ENCODE data around the gene CD68. TPM values are rescaled to one million over a fixed set of nuclear protein-coding genes. Genes with fewer than 3 reads are reported as not detected.

The CD68 gene
- total and polyA plus RNA-seq, 9 donors = 15.7 to 56.6 (median 36.9) TPM

DNA sequence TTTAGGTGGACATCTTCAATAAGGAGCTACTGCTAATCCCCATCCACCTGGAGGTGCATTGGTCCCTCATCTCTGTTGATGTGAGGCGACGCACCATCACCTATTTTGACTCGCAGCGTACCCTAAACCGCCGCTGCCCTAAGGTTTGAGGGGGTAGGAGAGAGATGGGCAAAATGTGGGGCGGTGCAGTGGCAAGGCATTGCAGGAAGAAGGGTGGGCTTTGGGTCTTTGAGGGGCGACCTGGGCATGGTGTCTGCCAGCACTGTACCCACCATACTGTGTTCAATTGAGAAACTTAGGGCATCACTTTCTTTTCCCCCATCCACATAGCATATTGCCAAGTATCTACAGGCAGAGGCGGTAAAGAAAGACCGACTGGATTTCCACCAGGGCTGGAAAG lies 9.1 kb upstream of the CD68 start:
- Histone ChIP-seq H3K36me3 (ENCODE audit: control insufficient read depth, insufficient read depth, low read length) (peaks cover 63% of the 10 kb centered on the region), H3K27me3 (ENCODE audit: control insufficient read depth, insufficient read depth, low read length) (no peaks in the 10 kb centered on the region), H3K9me3 (replicated peaks; ENCODE audit: control insufficient read depth, low read depth, low read length) (no peaks in the 10 kb centered on the region), H3K4me3 (ENCODE audit: low read length) (no peak overlapping the region), H3K4me1 (ENCODE audit: control insufficient read depth, insufficient read depth, low read length) (peaks cover 20% of the 10 kb centered on the region), H3K27ac (ENCODE audit: low read length) (no peak overlapping the region)
- DNase-seq = no peak
- 75% methylated on average over 2 of the region's 10 CpGs for WGBS (ENCODE audit: insufficient coverage)

DNA sequence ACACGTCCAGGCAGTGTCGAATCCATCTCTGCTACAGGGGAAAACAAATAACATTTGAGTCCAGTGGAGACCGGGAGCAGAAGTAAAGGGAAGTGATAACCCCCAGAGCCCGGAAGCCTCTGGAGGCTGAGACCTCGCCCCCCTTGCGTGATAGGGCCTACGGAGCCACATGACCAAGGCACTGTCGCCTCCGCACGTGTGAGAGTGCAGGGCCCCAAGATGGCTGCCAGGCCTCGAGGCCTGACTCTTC lies 7.2 kb upstream of the CD68 start:
- peaks cover 28% of the 10 kb centered on the region for H3K4me1 ChIP-seq (ENCODE audit: control insufficient read depth, insufficient read depth, low read length)
- 0% methylated on average over 10 of the region's 11 CpGs for WGBS (ENCODE audit: insufficient coverage)
- H3K4me3 ChIP-seq (ENCODE audit: low read length) = peak overlapping the region; percentile 47
- DNase-seq = no peak
- H3K36me3 ChIP-seq (ENCODE audit: control insufficient read depth, insufficient read depth, low read length) = peaks cover 64% of the 10 kb centered on the region
- no peaks in the 10 kb centered on the region for H3K9me3 ChIP-seq (replicated peaks; ENCODE audit: control insufficient read depth, low read depth, low read length)
- H3K27me3 ChIP-seq (ENCODE audit: control insufficient read depth, insufficient read depth, low read length) = no peaks in the 10 kb centered on the region
- H3K27ac ChIP-seq (ENCODE audit: low read length) = peak overlapping the region; percentile 87

DNA sequence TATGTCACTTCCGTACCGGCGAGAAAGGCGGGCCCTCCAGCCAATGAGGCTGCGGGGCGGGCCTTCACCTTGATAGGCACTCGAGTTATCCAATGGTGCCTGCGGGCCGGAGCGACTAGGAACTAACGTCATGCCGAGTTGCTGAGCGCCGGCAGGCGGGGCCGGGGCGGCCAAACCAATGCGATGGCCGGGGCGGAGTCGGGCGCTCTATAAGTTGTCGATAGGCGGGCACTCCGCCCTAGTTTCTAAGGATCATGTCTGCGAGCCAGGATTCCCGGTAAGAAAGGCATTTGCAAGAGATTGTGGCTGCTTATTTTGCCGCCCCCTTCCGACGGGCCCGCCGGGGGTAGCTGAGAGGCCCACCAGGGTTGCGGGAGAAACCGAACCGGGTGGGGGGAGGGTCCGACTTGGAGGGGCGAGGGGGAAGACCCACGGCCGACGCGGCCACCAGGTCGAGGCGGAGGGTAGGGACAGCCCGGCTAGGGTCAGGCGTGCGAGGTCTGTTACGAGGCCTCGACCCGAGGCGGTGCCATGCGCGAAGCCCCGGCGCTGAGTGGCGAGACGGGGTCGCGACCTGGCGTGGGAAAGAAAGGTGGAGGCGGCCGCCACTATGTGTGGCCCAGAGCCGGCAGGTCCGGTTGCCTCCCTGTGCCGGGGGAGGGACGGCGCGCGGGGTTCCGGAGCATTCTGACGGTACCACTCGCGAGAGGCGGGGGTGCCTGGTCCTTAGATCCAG lies 6.7 kb upstream of the CD68 start:
- H3K4me1 ChIP-seq (ENCODE audit: control insufficient read depth, insufficient read depth, low read length) = peaks cover 28% of the 10 kb centered on the region
- under 1% methylated on average over 73 of the region's 73 CpGs for WGBS (ENCODE audit: insufficient coverage)

DNA sequence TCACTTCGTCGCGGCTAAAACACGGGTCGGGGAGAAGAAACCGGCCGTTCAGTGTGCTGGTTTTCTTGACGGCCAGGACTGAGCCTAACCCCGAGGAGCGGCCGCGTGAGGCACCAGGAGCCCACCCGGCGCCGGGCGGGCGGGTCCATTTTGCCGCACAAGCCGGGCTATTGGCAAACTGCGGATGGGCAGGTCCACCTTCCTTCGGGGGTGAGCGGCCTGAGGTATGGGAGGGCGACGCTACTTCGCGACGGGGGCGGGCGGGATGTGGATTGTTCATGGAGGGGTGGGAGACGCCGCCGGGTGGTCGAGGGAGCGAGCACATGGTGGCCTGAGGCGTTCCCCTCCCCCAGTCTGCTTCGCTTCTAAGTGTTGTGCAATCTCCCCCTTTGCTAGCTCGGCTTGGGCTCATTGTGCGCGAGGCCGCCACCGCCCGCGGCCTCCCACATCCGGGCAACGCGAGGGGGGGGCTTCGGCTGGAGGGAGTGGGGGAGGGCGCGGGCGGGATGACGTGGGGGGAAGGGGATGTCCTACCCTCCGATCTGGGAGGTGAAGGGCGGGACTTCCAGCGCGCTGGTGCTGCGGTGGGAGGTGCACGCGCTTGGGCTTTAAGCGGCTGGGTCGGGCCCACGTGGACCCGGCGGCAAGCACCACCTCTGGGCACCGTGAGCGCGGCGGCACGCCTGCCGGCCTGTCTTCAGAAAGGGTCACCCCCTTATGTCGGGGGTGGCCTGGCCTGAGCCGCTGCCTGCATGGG lies 5.9 kb upstream of the CD68 start:
- no peaks in the 10 kb centered on the region for H3K27me3 ChIP-seq (ENCODE audit: control insufficient read depth, insufficient read depth, low read length)
- WGBS (ENCODE audit: insufficient coverage) = 0% methylated on average over 51 of the region's 71 CpGs
- DNase-seq = peak; percentile 97
- no peaks in the 10 kb centered on the region for H3K9me3 ChIP-seq (replicated peaks; ENCODE audit: control insufficient read depth, low read depth, low read length)
- peak overlapping the region; percentile 100 for H3K4me3 ChIP-seq (ENCODE audit: low read length)
- H3K27ac ChIP-seq (ENCODE audit: low read length) = peak overlapping the region; percentile 99
- peaks cover 72% of the 10 kb centered on the region for H3K36me3 ChIP-seq (ENCODE audit: control insufficient read depth, insufficient read depth, low read length)
- peaks cover 28% of the 10 kb centered on the region for H3K4me1 ChIP-seq (ENCODE audit: control insufficient read depth, insufficient read depth, low read length)

More for the DNA sequence above, 6.7 kb upstream of the CD68 start:
- no peaks in the 10 kb centered on the region for H3K27me3 ChIP-seq (ENCODE audit: control insufficient read depth, insufficient read depth, low read length)
- DNase-seq = peak; percentile 100
- peaks cover 65% of the 10 kb centered on the region for H3K36me3 ChIP-seq (ENCODE audit: control insufficient read depth, insufficient read depth, low read length)
- peak overlapping the region; percentile 99 for H3K27ac ChIP-seq (ENCODE audit: low read length)
- no peaks in the 10 kb centered on the region for H3K9me3 ChIP-seq (replicated peaks; ENCODE audit: control insufficient read depth, low read depth, low read length)
- peak overlapping the region; percentile 100 for H3K4me3 ChIP-seq (ENCODE audit: low read length)

DNA sequence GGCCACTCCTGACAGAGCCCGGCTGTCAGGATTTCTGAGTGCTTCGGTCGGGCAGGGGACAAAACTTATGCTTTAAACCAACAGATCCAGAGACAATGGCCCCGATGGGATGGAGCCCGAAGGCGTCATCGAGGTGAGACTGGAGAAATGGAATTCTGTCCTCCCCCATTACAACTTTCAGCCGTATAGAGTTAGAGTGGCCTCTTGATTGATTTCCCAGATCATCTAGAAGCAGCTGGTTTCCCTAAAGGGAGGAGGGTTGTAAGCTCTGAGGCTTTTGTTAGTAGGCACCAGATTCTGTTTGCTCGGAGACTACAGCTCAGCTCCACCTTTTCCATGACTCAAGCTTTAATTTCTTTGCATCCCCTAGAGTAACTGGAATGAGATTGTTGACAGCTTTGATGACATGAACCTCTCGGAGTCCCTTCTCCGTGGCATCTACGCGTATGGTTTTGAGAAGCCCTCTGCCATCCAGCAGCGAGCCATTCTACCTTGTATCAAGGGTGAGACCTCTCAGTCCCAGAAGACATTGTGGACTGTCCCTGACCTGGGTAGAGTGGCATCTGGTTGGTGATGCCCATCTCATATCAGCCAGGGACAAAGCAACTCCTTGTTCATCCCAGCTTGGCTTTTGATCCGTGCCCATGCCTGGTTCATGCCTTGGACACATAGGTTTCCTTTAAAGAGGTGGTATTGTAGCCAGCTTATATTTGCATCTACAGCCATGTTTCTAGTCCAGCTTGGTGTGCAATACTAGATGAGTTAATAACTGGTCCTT lies 5.1 kb upstream of the CD68 start:
- Histone ChIP-seq H3K27me3 (ENCODE audit: control insufficient read depth, insufficient read depth, low read length) (no peaks in the 10 kb centered on the region), H3K27ac (ENCODE audit: low read length) (peak overlapping the region; percentile 99), H3K4me1 (ENCODE audit: control insufficient read depth, insufficient read depth, low read length) (peaks cover 33% of the 10 kb centered on the region), H3K9me3 (replicated peaks; ENCODE audit: control insufficient read depth, low read depth, low read length) (no peaks in the 10 kb centered on the region), H3K36me3 (ENCODE audit: control insufficient read depth, insufficient read depth, low read length) (peaks cover 76% of the 10 kb centered on the region), H3K4me3 (ENCODE audit: low read length) (peak overlapping the region; percentile 100)
- no peak for DNase-seq
- no CpG with 5 or more reads among the region's 15 CpGs for WGBS (ENCODE audit: insufficient coverage)

DNA sequence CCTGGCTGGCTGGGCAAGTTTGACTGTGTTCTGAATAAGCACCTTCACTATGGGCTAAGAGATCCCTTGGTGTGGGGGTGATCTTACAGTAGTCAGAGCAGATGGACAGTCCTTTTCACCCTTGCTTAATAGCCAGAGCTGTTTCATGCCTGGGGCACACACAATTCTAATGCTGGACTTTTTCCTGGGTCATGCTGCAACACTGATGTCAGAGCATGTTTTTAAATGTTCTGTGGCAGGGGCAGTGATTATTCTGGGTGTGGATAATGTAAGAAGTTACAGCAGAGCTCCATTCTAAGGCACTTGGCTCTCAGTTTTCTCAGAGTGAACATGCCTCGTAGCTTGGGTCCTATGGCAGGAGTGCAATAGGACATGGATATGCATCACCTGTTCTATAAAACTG lies 4.0 kb upstream of the CD68 start:
- WGBS (ENCODE audit: insufficient coverage) = 67% methylated on average over 1 of the region's 1 CpG
- DNase-seq = no peak
- H3K4me3 ChIP-seq (ENCODE audit: low read length) = no peak overlapping the region
- H3K27me3 ChIP-seq (ENCODE audit: control insufficient read depth, insufficient read depth, low read length) = no peaks in the 10 kb centered on the region
- H3K36me3 ChIP-seq (ENCODE audit: control insufficient read depth, insufficient read depth, low read length) = peaks cover 75% of the 10 kb centered on the region
- no peaks in the 10 kb centered on the region for H3K9me3 ChIP-seq (replicated peaks; ENCODE audit: control insufficient read depth, low read depth, low read length)
- H3K4me1 ChIP-seq (ENCODE audit: control insufficient read depth, insufficient read depth, low read length) = peaks cover 36% of the 10 kb centered on the region
- H3K27ac ChIP-seq (ENCODE audit: low read length) = no peak overlapping the region

DNA sequence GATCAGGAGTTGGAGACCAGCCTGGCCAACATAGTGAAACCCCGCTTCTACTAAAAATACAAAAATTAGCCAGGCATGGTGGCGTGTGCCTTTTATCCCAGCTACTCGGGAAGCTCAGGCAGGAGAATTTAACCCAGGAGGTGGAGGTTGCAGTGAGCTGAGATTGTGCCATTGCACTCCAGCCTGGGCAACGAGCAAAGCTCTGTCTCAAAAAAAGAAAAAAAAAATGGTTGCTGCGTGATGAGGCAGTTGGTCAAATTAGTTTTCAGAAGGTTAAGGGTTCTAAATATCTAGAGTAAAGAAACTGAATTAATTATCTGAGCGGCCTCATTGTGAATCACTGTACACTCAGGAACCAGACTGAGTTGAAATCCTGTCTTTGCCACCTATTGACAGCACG lies 3.5 kb upstream of the CD68 start:
- WGBS (ENCODE audit: insufficient coverage) = 61% methylated on average over 5 of the region's 7 CpGs
- H3K9me3 ChIP-seq (replicated peaks; ENCODE audit: control insufficient read depth, low read depth, low read length) = no peaks in the 10 kb centered on the region
- H3K36me3 ChIP-seq (ENCODE audit: control insufficient read depth, insufficient read depth, low read length) = peaks cover 75% of the 10 kb centered on the region
- peaks cover 36% of the 10 kb centered on the region for H3K4me1 ChIP-seq (ENCODE audit: control insufficient read depth, insufficient read depth, low read length)
- H3K27me3 ChIP-seq (ENCODE audit: control insufficient read depth, insufficient read depth, low read length) = no peaks in the 10 kb centered on the region
- H3K27ac ChIP-seq (ENCODE audit: low read length) = no peak overlapping the region
- H3K4me3 ChIP-seq (ENCODE audit: low read length) = no peak overlapping the region
- no peak for DNase-seq

DNA sequence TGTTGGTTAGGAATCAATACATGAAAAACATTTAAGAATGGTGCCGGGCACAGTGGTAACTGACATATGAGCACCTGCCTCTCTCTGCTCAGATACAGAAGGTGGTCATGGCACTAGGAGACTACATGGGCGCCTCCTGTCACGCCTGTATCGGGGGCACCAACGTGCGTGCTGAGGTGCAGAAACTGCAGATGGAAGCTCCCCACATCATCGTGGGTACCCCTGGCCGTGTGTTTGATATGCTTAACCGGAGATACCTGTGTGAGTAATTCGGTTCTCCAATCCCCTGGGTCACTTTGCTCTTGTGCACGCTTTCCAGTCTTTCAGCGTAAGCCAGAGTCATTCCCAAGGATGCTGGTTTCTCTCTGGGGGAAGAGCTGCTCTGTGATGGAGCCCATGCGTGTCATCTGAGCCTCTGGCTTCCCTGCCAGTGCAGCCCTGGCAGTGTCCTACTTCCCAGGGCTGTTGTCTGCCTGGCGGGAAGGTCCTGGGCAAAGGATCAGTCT lies 3.0 kb upstream of the CD68 start:
- Histone ChIP-seq H3K4me3 (ENCODE audit: low read length) (no peak overlapping the region), H3K4me1 (ENCODE audit: control insufficient read depth, insufficient read depth, low read length) (peaks cover 41% of the 10 kb centered on the region), H3K9me3 (replicated peaks; ENCODE audit: control insufficient read depth, low read depth, low read length) (no peaks in the 10 kb centered on the region), H3K36me3 (ENCODE audit: control insufficient read depth, insufficient read depth, low read length) (peaks cover 74% of the 10 kb centered on the region), H3K27me3 (ENCODE audit: control insufficient read depth, insufficient read depth, low read length) (no peaks in the 10 kb centered on the region), H3K27ac (ENCODE audit: low read length) (no peak overlapping the region)
- no peak for DNase-seq
- WGBS (ENCODE audit: insufficient coverage) = 79% methylated on average over 12 of the region's 14 CpGs

DNA sequence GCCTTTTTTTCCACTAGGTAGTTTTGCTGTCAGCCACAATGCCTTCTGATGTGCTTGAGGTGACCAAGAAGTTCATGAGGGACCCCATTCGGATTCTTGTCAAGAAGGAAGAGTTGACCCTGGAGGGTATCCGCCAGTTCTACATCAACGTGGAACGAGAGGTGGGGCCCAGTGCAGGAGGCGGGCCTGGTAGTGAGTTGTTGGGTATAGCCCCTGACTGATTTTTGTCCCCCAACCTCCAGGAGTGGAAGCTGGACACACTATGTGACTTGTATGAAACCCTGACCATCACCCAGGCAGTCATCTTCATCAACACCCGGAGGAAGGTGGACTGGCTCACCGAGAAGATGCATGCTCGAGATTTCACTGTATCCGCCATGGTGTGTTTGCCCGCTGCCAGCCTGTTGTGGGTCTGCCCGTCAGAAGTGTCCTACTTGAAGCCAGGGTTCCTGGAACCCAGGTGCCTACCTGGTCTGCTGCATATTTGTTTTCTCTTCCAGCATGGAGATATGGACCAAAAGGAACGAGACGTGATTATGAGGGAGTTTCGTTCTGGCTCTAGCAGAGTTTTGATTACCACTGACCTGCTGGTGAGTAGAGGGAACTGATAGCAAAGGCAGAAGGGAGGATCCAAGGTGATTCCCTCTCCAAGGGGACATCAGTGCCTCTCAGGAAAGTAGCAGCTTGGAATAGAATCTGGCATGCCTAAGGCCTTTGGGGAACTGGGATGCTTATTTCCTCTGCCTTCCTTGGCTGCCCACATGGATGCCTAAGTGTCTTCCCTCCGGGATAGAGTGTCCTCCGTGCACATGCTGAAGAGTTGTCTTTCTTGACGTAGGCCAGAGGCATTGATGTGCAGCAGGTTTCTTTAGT lies 1.9 kb upstream of the CD68 start:
- no peak overlapping the region for H3K4me3 ChIP-seq (ENCODE audit: low read length)
- no peak for DNase-seq
- no peaks in the 10 kb centered on the region for H3K9me3 ChIP-seq (replicated peaks; ENCODE audit: control insufficient read depth, low read depth, low read length)
- H3K36me3 ChIP-seq (ENCODE audit: control insufficient read depth, insufficient read depth, low read length) = peaks cover 74% of the 10 kb centered on the region
- H3K27me3 ChIP-seq (ENCODE audit: control insufficient read depth, insufficient read depth, low read length) = no peaks in the 10 kb centered on the region
- peaks cover 45% of the 10 kb centered on the region for H3K4me1 ChIP-seq (ENCODE audit: control insufficient read depth, insufficient read depth, low read length)
- H3K27ac ChIP-seq (ENCODE audit: low read length) = no peak overlapping the region
- WGBS (ENCODE audit: insufficient coverage) = 73% methylated on average over 13 of the region's 17 CpGs

All from muscle of leg (tissue), 11 donors.